IPS DF 4.7 (cell line): ENCODE measurements around the gene AARS1.
"Not testable (repeated sequence)": the region's sequence is repeated elsewhere in the genome, so short reads cannot be mapped to it uniquely, and the experiment has no call there.

Experiments used
- DNase-seq: peaks from one replicate; pipeline ENCODE4 v3.0.0-alpha.2; 2013; ENCODE audit warnings: low spot score; ENCODE audit errors: extremely low read depth

AARS1 gene

GRCh38 chr16:70224645-70225044 lies 64.7 kb downstream of the AARS1 start:
- DNase-seq: not testable (repeated sequence)

GRCh38 chr16:70223971-70224513 lies 65.3 kb downstream of the AARS1 start:
- DNase-seq: not testable (repeated sequence)

- not testable (repeated sequence) for DNase-seq
Measured at GRCh38 chr16:70223216-70223615, 66.1 kb downstream of the AARS1 start.

- not testable (repeated sequence) for DNase-seq
Measured at GRCh38 chr16:70222574-70222973, 66.7 kb downstream of the AARS1 start.

GRCh38 chr16:70218586-70218985 lies 70.7 kb downstream of the AARS1 start:
- not testable (repeated sequence) for DNase-seq

GRCh38 chr16:70206382-70206781 lies 82.9 kb downstream of the AARS1 start:
- not testable (repeated sequence) for DNase-seq

GRCh38 chr16:70204668-70205405 lies 84.5 kb downstream of the AARS1 start:
- DNase-seq: not testable (repeated sequence)

- not testable (repeated sequence) for DNase-seq
Measured at GRCh38 chr16:70204010-70204409, 85.3 kb downstream of the AARS1 start.

GRCh38 chr16:70203508-70203907 lies 85.8 kb downstream of the AARS1 start:
- DNase-seq: not testable (repeated sequence)
